Calu3 (cell line): ENCODE results near the gene FAM53A. TPM values are rescaled to one million over a fixed set of nuclear protein-coding genes. Genes with fewer than 3 reads are reported as not detected.
"Not testable (repeated sequence)": the region's sequence is repeated elsewhere in the genome, so short reads cannot be mapped to it uniquely, and the experiment has no call there.

Experiments used
- BruUV-seq: library from RNA; stranded (reverse); fragments of 400-500 nt; replicated peaks from 2 replicates; lab custom pipeline; 2021; lab: Mats Ljungman, UMichigan
- CTCF ChIA-PET: fragments of 300-600 bp; sonication (Branson Sonifier 250); formaldehyde crosslinking; loops from one replicate; lab custom pipeline; 2022; ENCODE audit warnings: antibody characterized with exemption; lab: Charles Lee
- DNase-seq: peaks from one replicate; pipeline ENCODE4 v3.0.0; 2022
- H3K27ac Mint-ChIP-seq: one replicate; pipeline ENCODE4 v1.8.0; 2022; ENCODE audit warnings: mixed read lengths; ENCODE audit not compliant: unreplicated experiment
- H3K27me3 Mint-ChIP-seq: one replicate; pipeline ENCODE4 v1.8.0; 2022; ENCODE audit warnings: mixed read lengths; ENCODE audit not compliant: unreplicated experiment
- H3K36me3 Mint-ChIP-seq: one replicate; pipeline ENCODE4 v1.8.0; 2022; ENCODE audit warnings: mild to moderate bottlenecking, moderate library complexity, mixed read lengths; ENCODE audit not compliant: insufficient read depth, unreplicated experiment
- H3K4me1 Mint-ChIP-seq: one replicate; pipeline ENCODE4 v1.8.0; 2022; ENCODE audit warnings: mild to moderate bottlenecking, low read depth, mixed read lengths; ENCODE audit not compliant: unreplicated experiment
- H3K4me3 Mint-ChIP-seq: one replicate; pipeline ENCODE4 v1.8.0; 2022; ENCODE audit warnings: mild to moderate bottlenecking, low read depth, moderate library complexity, mixed read lengths; ENCODE audit not compliant: unreplicated experiment
- H3K9me3 Mint-ChIP-seq: one replicate; pipeline ENCODE4 v1.8.0; 2022; ENCODE audit warnings: low read depth, mixed read lengths; ENCODE audit not compliant: unreplicated experiment
- CTCF ChIP-seq: fragments of 200-600 bp; IDR thresholded peaks from one replicate; pipeline ENCODE4 v1.8.0; 2022; ENCODE audit warnings: antibody characterized with exemption; ENCODE audit not compliant: unreplicated experiment
- intact Hi-C: fragments of 100-400 bp; cut with micrococcal nuclease; formaldehyde crosslinking; loops from one replicate; pipeline ENCODE4 v1.10.0; 2022; ENCODE audit not compliant: unreplicated experiment
- total RNA-seq: library from RNA; stranded (reverse); gene quantifications from 2 replicates; pipeline ENCODE4 v1.2.3, GENCODE V29; 2022

FAM53A gene
- total RNA-seq, 1 experiment from 2014 or later: 7.3 TPM

GRCh38 chr4:1673671-1674070 lies 10.4 kb downstream of the FAM53A start:
- no peak for DNase-seq
- BruUV-seq: no TSS peak
- Mint-ChIP-seq H3K36me3 (no peaks in the 10 kb centered on the region), H3K27me3 (no peaks in the 10 kb centered on the region), H3K4me1 (no peaks in the 10 kb centered on the region), H3K4me3 (no peak overlapping the region), H3K9me3 (no peaks in the 10 kb centered on the region), H3K27ac (no peak overlapping the region)
- no peak for TF ChIP-seq CTCF
- CTCF ChIA-PET: no interaction called here
- intact Hi-C loops: no loop called here

- BruUV-seq, H3K36me3 Mint-ChIP-seq, H3K4me1 Mint-ChIP-seq, CTCF ChIA-PET, H3K27ac Mint-ChIP-seq, intact Hi-C loops, DNase-seq, H3K9me3 Mint-ChIP-seq, H3K27me3 Mint-ChIP-seq, H3K4me3 Mint-ChIP-seq: not testable (repeated sequence)
These were observed 13.1 kb downstream of the FAM53A start for GRCh38 chr4:1671011-1671410.

GRCh38 chr4:1670279-1670678 lies 13.8 kb downstream of the FAM53A start:
- no peaks in the 10 kb centered on the region for H3K4me1 Mint-ChIP-seq
- DNase-seq: no peak
- BruUV-seq: no TSS peak
- no peaks in the 10 kb centered on the region for H3K27me3 Mint-ChIP-seq
- intact Hi-C loops: no loop called here
- no peak for TF ChIP-seq CTCF
- no peaks in the 10 kb centered on the region for H3K9me3 Mint-ChIP-seq
- CTCF ChIA-PET: no interaction called here
- H3K27ac Mint-ChIP-seq: no peak overlapping the region
- H3K4me3 Mint-ChIP-seq: no peak overlapping the region
- no peaks in the 10 kb centered on the region for H3K36me3 Mint-ChIP-seq

GRCh38 chr4:1669850-1670249 lies 14.3 kb downstream of the FAM53A start:
- no peak for TF ChIP-seq CTCF

GRCh38 chr4:1669270-1669669 lies 14.8 kb downstream of the FAM53A start:
- BruUV-seq: no TSS peak
- no peak for TF ChIP-seq CTCF
- no peaks in the 10 kb centered on the region for H3K27me3 Mint-ChIP-seq
- H3K9me3 Mint-ChIP-seq: no peaks in the 10 kb centered on the region
- no peaks in the 10 kb centered on the region for H3K4me1 Mint-ChIP-seq
- CTCF ChIA-PET: interaction anchor here (0.9 kb wide), 1 partner anchor 9 kb away, joined by 3 read pairs; no protein-coding TSS in a partner anchor
- H3K4me3 Mint-ChIP-seq: no peak overlapping the region
- no peak for DNase-seq
- no peaks in the 10 kb centered on the region for H3K36me3 Mint-ChIP-seq
- no peak overlapping the region for H3K27ac Mint-ChIP-seq
- intact Hi-C loops: no loop called here

More at GRCh38 chr4:1669850-1670249, 14.3 kb downstream of the FAM53A start:
- H3K9me3 Mint-ChIP-seq: no peaks in the 10 kb centered on the region
- H3K36me3 Mint-ChIP-seq: no peaks in the 10 kb centered on the region
- no peak for DNase-seq
- intact Hi-C loops: no loop called here
- no peaks in the 10 kb centered on the region for H3K4me1 Mint-ChIP-seq
- no peak overlapping the region for H3K27ac Mint-ChIP-seq
- H3K27me3 Mint-ChIP-seq: no peaks in the 10 kb centered on the region
- H3K4me3 Mint-ChIP-seq: no peak overlapping the region
- CTCF ChIA-PET: interaction anchor here (0.9 kb wide), 1 partner anchor 9 kb away, joined by 3 read pairs; no protein-coding TSS in a partner anchor
- BruUV-seq: no TSS peak
